ENCODE data around the gene MUC13.

Gene MUC13

DNA sequence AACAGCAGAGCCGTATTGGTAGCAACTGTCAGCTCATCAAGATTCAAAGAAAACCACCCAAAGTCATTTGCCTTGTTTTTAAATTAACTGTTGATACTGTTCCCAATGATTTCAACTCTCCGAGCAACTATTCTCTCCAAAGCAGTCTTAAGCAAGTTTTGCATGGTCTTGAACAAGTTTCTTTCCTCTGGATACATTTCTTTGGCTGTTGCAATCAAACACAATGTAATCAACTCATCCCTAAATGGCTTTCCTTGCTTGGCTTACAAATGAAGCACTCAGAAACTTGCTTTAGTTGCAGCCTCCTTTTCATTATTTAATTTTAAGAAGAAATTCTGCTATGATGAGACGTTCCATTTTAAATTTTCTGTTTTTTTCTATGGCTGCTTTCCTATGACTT lies 15.5 kb upstream of the MUC13 start:
- Histone ChIP-seq H3K4me3 (ENCODE audit: low read length) (no peak overlapping the region), H3K27me3 (ENCODE audit: control insufficient read depth, insufficient read depth, low read length) (no peaks in the 10 kb centered on the region), H3K9me3 (ENCODE audit: control insufficient read depth, insufficient read depth, low read length) (no peaks in the 10 kb centered on the region), H3K27ac (ENCODE audit: low read length) (no peak overlapping the region), H3K36me3 (ENCODE audit: control insufficient read depth, insufficient read depth, low read length) (no peaks in the 10 kb centered on the region), H3K4me1 (ENCODE audit: control insufficient read depth, insufficient read depth, low read length) (no peaks in the 10 kb centered on the region)
- WGBS (ENCODE audit: insufficient coverage, insufficient read length), result no CpG with 5 or more reads among the region's 3 CpGs
- DNase-seq (ENCODE audit: low read depth, low spot score), result no peak

DNA sequence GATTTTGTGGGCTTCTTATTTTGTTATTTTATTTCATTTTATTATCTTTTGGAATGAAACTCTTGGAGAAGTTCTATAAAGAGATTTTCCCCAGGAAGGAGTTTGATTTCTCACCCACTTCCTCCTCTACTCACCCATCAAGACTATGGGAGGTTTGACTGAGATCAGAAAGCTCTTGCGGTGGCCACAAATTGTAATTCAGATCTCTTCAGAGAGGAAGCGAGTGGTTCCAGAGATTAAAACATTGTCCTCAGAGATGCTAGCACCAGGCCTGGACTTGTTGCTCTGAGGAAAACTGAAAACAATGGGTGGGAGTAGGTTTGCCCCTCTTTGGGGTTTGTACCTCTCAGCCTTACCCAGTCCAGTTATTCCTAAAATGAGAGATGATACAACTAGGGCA lies 8.1 kb upstream of the MUC13 start:
- Histone ChIP-seq H3K9me3 (ENCODE audit: control insufficient read depth, insufficient read depth, low read length) (no peaks in the 10 kb centered on the region), H3K4me3 (ENCODE audit: low read length) (no peak overlapping the region), H3K27ac (ENCODE audit: low read length) (no peak overlapping the region), H3K27me3 (ENCODE audit: control insufficient read depth, insufficient read depth, low read length) (no peaks in the 10 kb centered on the region), H3K4me1 (ENCODE audit: control insufficient read depth, insufficient read depth, low read length) (no peaks in the 10 kb centered on the region), H3K36me3 (ENCODE audit: control insufficient read depth, insufficient read depth, low read length) (no peaks in the 10 kb centered on the region)
- WGBS (ENCODE audit: insufficient coverage, insufficient read length), result no CpG with 5 or more reads among the region's 2 CpGs
- no peak for DNase-seq (ENCODE audit: low read depth, low spot score)

DNA sequence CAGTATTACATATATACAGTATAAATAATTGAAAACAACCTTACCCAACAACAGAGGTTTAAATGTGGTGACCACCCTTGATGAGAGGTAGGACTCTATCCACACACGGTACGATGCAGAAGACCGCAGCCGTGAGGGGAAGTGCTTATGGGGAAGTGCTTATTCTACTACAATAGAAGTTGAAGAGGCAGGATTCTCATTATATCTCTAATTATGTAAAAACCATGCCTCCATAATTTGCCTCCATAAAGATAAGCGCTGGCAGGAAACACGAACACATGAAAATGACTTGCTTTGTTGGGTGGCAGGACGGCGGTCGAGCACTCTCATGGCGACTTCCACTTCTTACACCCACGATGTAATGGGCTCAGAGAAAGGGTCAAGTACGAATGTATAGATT lies 7.2 kb upstream of the MUC13 start:
- no peaks in the 10 kb centered on the region for H3K36me3 ChIP-seq (ENCODE audit: control insufficient read depth, insufficient read depth, low read length)
- no peaks in the 10 kb centered on the region for H3K9me3 ChIP-seq (ENCODE audit: control insufficient read depth, insufficient read depth, low read length)
- no peaks in the 10 kb centered on the region for H3K4me1 ChIP-seq (ENCODE audit: control insufficient read depth, insufficient read depth, low read length)
- no peaks in the 10 kb centered on the region for H3K27me3 ChIP-seq (ENCODE audit: control insufficient read depth, insufficient read depth, low read length)
- WGBS (ENCODE audit: insufficient coverage, insufficient read length), result no CpG with 5 or more reads among the region's 12 CpGs
- H3K4me3 ChIP-seq (ENCODE audit: low read length), result no peak overlapping the region
- no peak overlapping the region for H3K27ac ChIP-seq (ENCODE audit: low read length)
- no peak for DNase-seq (ENCODE audit: low read depth, low spot score)

DNA sequence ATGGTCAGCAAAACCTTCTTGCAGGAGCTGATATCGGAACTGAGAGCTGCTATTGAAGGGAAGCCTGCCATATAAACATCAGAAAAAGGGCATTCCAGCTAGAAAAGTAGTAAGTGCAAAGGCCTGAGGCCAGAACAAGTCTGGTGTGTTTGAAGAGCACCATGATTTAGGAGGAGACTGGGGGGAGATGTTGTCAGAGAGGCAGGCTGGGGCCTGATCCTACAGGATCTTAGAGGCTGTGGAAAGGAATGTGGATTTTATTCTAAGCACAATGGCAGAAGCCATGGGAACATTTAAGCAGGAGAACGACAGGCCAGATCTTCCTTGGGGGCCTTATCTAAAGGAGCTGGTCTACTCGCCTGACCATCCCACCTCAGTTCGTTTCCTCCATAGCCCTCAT lies 5.1 kb upstream of the MUC13 start:
- WGBS (ENCODE audit: insufficient coverage, insufficient read length), result no CpG with 5 or more reads among the region's 4 CpGs
- no peak overlapping the region for H3K27ac ChIP-seq (ENCODE audit: low read length)
- no peak overlapping the region for H3K4me3 ChIP-seq (ENCODE audit: low read length)
- H3K27me3 ChIP-seq (ENCODE audit: control insufficient read depth, insufficient read depth, low read length), result no peaks in the 10 kb centered on the region
- no peaks in the 10 kb centered on the region for H3K9me3 ChIP-seq (ENCODE audit: control insufficient read depth, insufficient read depth, low read length)
- no peaks in the 10 kb centered on the region for H3K4me1 ChIP-seq (ENCODE audit: control insufficient read depth, insufficient read depth, low read length)
- DNase-seq (ENCODE audit: low read depth, low spot score), result no peak
- no peaks in the 10 kb centered on the region for H3K36me3 ChIP-seq (ENCODE audit: control insufficient read depth, insufficient read depth, low read length)

DNA sequence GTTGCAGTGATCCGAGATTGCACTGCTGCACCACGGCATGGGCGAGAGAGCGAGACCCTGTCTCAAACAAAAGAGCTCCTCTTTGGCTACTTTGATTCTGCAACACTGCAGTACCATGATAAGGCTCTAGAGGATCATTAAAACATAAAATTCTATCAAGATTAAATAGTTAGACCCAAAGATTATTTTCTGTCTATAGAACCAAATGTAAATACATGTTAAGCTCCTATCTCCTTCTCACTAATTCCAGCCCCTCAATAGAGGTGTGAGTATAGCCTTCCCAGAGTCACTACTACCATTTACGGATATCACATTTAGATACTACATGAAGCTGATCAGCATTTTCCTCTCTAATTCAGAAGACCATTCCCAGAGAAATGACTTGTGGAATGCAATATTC lies 4.3 kb upstream of the MUC13 start:
- Histone ChIP-seq H3K36me3 (ENCODE audit: control insufficient read depth, insufficient read depth, low read length) (no peaks in the 10 kb centered on the region), H3K9me3 (ENCODE audit: control insufficient read depth, insufficient read depth, low read length) (no peaks in the 10 kb centered on the region), H3K4me1 (ENCODE audit: control insufficient read depth, insufficient read depth, low read length) (no peaks in the 10 kb centered on the region), H3K27ac (ENCODE audit: low read length) (no peak overlapping the region), H3K27me3 (ENCODE audit: control insufficient read depth, insufficient read depth, low read length) (no peaks in the 10 kb centered on the region), H3K4me3 (ENCODE audit: low read length) (no peak overlapping the region)
- WGBS (ENCODE audit: insufficient coverage, insufficient read length), result no CpG with 5 or more reads among the region's 5 CpGs
- no peak for DNase-seq (ENCODE audit: low read depth, low spot score)

DNA sequence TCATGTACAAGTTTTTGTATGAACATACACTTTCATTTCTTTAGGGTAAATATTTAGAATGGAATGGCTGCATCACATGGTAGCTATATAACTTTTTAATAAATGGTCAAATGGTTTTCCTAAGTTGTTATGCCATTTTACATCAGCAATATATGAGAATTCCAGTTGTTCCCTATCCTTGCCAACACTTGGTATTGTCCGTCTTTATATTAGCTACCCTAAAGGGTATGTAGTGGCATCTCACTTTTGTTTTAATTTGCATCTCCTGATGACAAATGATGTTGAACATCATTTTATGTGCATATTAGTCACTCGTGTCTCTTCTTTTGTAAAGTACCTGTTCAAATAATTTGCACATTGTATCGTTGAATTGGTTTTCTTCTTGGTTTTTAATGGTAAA lies 2.5 kb upstream of the MUC13 start:
- Histone ChIP-seq H3K9me3 (ENCODE audit: control insufficient read depth, insufficient read depth, low read length) (no peaks in the 10 kb centered on the region), H3K27ac (ENCODE audit: low read length) (no peak overlapping the region), H3K27me3 (ENCODE audit: control insufficient read depth, insufficient read depth, low read length) (no peaks in the 10 kb centered on the region), H3K36me3 (ENCODE audit: control insufficient read depth, insufficient read depth, low read length) (no peaks in the 10 kb centered on the region), H3K4me1 (ENCODE audit: control insufficient read depth, insufficient read depth, low read length) (no peaks in the 10 kb centered on the region), H3K4me3 (ENCODE audit: low read length) (no peak overlapping the region)
- WGBS (ENCODE audit: insufficient coverage, insufficient read length), result no CpG with 5 or more reads among the region's 3 CpGs
- DNase-seq (ENCODE audit: low read depth, low spot score), result no peak

DNA sequence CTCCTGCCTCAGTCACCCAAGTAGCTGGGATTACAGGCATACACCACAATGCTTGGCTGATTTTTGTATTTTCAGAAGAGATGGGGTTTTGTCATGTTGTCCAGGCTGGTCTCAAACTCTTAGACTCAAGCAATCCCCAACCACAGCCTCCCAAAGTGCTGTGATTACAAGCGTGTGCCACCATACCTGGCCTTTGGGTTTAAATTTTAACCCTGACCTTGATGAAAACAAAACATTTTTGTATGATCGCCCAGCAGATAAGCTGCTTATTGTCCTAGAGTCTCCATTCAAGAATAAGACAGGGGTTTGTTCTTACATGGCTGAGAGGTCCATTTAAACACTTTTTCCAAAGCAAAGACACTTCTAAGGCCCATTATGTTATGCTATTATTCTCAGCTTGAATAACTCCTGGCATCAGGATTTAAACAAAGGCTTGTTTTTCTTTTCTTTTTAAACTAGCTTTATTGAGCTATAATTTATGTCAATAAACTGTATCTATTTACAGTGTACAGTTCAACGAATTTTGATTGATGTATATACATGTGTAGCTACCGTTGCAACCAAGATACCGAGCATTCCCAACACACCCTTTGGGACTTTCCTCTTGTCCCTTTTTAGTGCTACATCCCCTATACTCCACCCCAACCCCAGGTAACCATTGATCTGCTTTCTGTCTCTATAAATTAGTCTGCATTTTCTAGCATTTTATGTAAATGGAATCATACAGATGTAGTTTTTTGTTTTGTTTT lies 1.4 kb upstream of the MUC13 start:
- Histone ChIP-seq H3K9me3 (ENCODE audit: control insufficient read depth, insufficient read depth, low read length) (no peaks in the 10 kb centered on the region), H3K27ac (ENCODE audit: low read length) (no peak overlapping the region), H3K4me1 (ENCODE audit: control insufficient read depth, insufficient read depth, low read length) (no peaks in the 10 kb centered on the region), H3K36me3 (ENCODE audit: control insufficient read depth, insufficient read depth, low read length) (no peaks in the 10 kb centered on the region), H3K27me3 (ENCODE audit: control insufficient read depth, insufficient read depth, low read length) (no peaks in the 10 kb centered on the region), H3K4me3 (ENCODE audit: low read length) (no peak overlapping the region)
- WGBS (ENCODE audit: insufficient coverage, insufficient read length), result no CpG with 5 or more reads among the region's 5 CpGs
- no peak for DNase-seq (ENCODE audit: low read depth, low spot score)

DNA sequence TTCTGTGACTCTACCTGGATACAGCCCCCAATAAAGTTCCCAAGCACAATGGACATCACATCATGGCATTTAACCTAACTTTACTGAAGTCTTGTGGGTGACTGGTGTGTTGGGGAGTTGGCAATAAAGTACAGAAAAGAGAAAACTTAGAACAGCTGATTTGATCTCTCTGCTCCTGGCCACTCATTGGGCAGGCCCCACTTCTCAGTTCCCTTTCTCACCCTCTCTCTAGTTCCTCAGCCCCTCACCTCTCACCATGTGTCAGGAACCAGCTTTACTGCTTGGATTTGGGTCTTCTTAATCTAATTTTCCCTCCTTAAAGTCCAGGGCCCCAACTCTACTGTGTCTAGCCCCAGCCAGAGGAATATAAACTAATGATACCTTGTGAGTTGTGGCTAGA lies 713 bp upstream of the MUC13 start:
- Histone ChIP-seq H3K4me3 (ENCODE audit: low read length) (no peak overlapping the region), H3K4me1 (ENCODE audit: control insufficient read depth, insufficient read depth, low read length) (no peaks in the 10 kb centered on the region), H3K27me3 (ENCODE audit: control insufficient read depth, insufficient read depth, low read length) (no peaks in the 10 kb centered on the region), H3K36me3 (ENCODE audit: control insufficient read depth, insufficient read depth, low read length) (no peaks in the 10 kb centered on the region), H3K9me3 (ENCODE audit: control insufficient read depth, insufficient read depth, low read length) (no peaks in the 10 kb centered on the region), H3K27ac (ENCODE audit: low read length) (no peak overlapping the region)
- no peak for DNase-seq (ENCODE audit: low read depth, low spot score)

DNA sequence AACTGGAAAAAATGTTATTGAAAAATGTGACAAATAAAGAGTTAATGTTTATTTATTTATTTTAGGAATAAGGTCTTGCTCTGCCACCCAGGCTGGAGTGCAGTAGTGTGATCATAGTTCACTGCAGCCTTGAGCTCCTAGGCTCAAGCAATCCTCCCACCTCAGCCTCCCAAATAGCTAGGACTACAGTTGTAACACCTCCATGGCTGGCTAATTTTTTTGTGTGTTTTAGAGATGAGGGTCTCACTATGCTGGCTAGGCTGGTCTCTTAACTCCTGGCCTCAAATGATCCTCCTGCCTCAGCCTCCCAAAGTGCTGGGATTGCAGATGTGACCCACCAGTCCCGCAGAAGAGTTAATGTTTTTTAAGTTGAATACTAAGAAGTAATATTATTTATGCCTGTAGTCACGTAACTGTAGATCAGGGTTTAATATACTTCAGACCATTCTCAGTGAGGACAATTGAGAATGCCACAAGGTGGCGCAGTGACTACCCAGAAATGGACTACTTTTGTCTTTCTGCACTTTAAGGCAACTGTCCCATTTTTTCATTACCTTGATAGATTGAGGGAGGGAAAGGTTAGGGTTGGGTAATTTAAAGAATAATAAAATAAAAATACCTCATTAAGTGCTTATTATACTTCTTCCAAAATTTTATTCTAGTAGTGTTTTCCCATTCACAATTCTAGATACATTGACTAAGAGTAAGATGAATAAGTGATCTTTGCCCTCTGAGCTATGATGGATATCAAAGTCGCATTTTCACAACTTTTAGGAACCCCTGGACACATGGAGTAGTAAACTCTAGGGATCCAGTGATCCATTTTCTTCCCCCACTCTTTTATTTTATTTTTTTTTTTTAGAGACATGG lies 6.0 kb downstream of the MUC13 start:
- no CpG with 5 or more reads among the region's 4 CpGs for WGBS (ENCODE audit: insufficient coverage, insufficient read length)

DNA sequence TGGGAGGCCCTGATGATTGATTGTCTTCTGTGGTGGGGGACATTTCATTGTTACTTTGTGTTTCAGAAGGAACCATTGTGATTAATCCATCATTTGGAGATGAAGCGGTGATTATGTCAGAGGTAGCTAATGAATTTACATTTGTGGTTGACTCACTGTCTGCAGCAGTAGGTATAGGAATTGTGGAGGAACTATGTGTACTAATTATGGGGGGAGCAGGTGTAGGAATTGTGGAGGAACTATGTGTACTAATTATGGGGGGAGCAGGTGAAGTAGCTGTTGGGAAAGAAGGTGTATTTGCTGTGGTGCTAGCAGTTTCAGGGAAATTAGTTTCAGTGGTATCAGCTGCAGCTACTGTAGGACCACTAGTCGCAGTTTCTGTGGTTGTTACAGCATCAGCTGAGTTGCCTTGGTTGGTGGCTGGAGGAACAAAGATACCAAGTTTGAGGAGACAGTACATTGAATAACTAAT lies 6.9 kb downstream of the MUC13 start:
- no peaks in the 10 kb centered on the region for H3K27me3 ChIP-seq (ENCODE audit: control insufficient read depth, insufficient read depth, low read length)
- WGBS (ENCODE audit: insufficient coverage, insufficient read length), result no CpG with 5 or more reads among the region's 2 CpGs
- no peaks in the 10 kb centered on the region for H3K9me3 ChIP-seq (ENCODE audit: control insufficient read depth, insufficient read depth, low read length)
- no peak overlapping the region for H3K27ac ChIP-seq (ENCODE audit: low read length)
- no peak overlapping the region for H3K4me3 ChIP-seq (ENCODE audit: low read length)
- DNase-seq (ENCODE audit: low read depth, low spot score), result no peak
- no peaks in the 10 kb centered on the region for H3K4me1 ChIP-seq (ENCODE audit: control insufficient read depth, insufficient read depth, low read length)
- H3K36me3 ChIP-seq (ENCODE audit: control insufficient read depth, insufficient read depth, low read length), result no peaks in the 10 kb centered on the region

More for the DNA sequence above, 6.0 kb downstream of the MUC13 start:
- Histone ChIP-seq H3K9me3 (ENCODE audit: control insufficient read depth, insufficient read depth, low read length) (no peaks in the 10 kb centered on the region), H3K4me3 (ENCODE audit: low read length) (no peak overlapping the region), H3K36me3 (ENCODE audit: control insufficient read depth, insufficient read depth, low read length) (no peaks in the 10 kb centered on the region), H3K27me3 (ENCODE audit: control insufficient read depth, insufficient read depth, low read length) (no peaks in the 10 kb centered on the region), H3K4me1 (ENCODE audit: control insufficient read depth, insufficient read depth, low read length) (no peaks in the 10 kb centered on the region), H3K27ac (ENCODE audit: low read length) (no peak overlapping the region)
- DNase-seq (ENCODE audit: low read depth, low spot score), result peak; percentile 37
